K562 (cell line): ENCODE data around the gene CD164. TPM values are rescaled to one million over a fixed set of nuclear protein-coding genes. Genes with fewer than 3 reads are reported as not detected.
A peak's percentile ranks its signal among the peaks of the same experiment; 100 is the strongest.

Source experiments
- BCOR ChIP-seq: fragments of 450-650 bp; IDR thresholded peaks from 2 replicates; pipeline ENCODE4 v1.6.1; 2016
- CBFA2T3 ChIP-seq: fragments of 450-650 bp; IDR thresholded peaks from 2 replicates; pipeline ENCODE4 v1.6.1; 2017
- EWSR1 ChIP-seq: fragments of 450-650 bp; IDR thresholded peaks from 2 replicates; pipeline ENCODE4 v1.6.1; 2018; ENCODE audit warnings: borderline replicate concordance, mild to moderate bottlenecking, low read depth, moderate library complexity; ENCODE audit not compliant: partially characterized antibody
- HOXB6 ChIP-seq: fragments of 250-450 bp; sonication (Bioruptor Pico); IDR thresholded peaks from 2 replicates; pipeline ENCODE4 v1.5.1; 2022; ENCODE audit warnings: mild to moderate bottlenecking, borderline replicate concordance
- LCOR ChIP-seq: sonication (generic); formaldehyde crosslinking; IDR thresholded peaks from 2 replicates; pipeline ENCODE4 v1.8.0; 2022; ENCODE audit warnings: mild to moderate bottlenecking, missing genetic modification reagents
- MECOM ChIP-seq: fragments of 250-450 bp; sonication (Bioruptor Pico); IDR thresholded peaks from 2 replicates; pipeline ENCODE4 v1.8.0; 2022; ENCODE audit warnings: inconsistent platforms
- MTA2 ChIP-seq: fragments of 450-650 bp; IDR thresholded peaks from 2 replicates; pipeline ENCODE4 v1.6.1; 2016; ENCODE audit warnings: low read depth
- NCOR1 ChIP-seq: fragments of 450-650 bp; IDR thresholded peaks from 2 replicates; pipeline ENCODE4 v1.6.1; 2016; ENCODE audit warnings: mild to moderate bottlenecking, moderate library complexity
- NR2C1 ChIP-seq, 2 experiments: fragments of 450-650 bp; IDR thresholded peaks; 2 replicates each; pipeline ENCODE4 v1.6.1; 2017; ENCODE audit warnings: mild to moderate bottlenecking in 2 of 2, antibody characterized with exemption in 1 of 2, inconsistent platforms in 1 of 2, missing compliant biosample characterization in 1 of 2, missing genetic modification characterization in 1 of 2
- RFX7 ChIP-seq: fragments of 250-450 bp; sonication (Bioruptor Pico); IDR thresholded peaks from 2 replicates; pipeline ENCODE4 v1.5.1; 2021; ENCODE audit warnings: mild to moderate bottlenecking
- SMAD4 ChIP-seq: fragments of 250-450 bp; sonication (Bioruptor Pico); conservative IDR thresholded peaks from 2 replicates; pipeline ENCODE4 v1.8.0; 2021; ENCODE audit warnings: inconsistent platforms, mild to moderate bottlenecking, moderate library complexity
- SOX6 ChIP-seq: fragments of 450-650 bp; IDR thresholded peaks from 2 replicates; pipeline ENCODE4 v1.6.1; 2014; ENCODE audit warnings: mild to moderate bottlenecking
- TEAD4 ChIP-seq, 2 experiments: sonication (generic) in 1 of 2; formaldehyde crosslinking in 1 of 2; IDR thresholded peaks; 2 replicates each; pipeline versions ENCODE4 v1.6.1 to v1.8.0; 2012 to 2022; ENCODE audit warnings: borderline replicate concordance in 1 of 2, inconsistent platforms in 1 of 2, low read length in 1 of 2, mild to moderate bottlenecking in 1 of 2, missing genetic modification reagents in 1 of 2
- ZFP36 ChIP-seq: fragments of 150-350 bp; IDR thresholded peaks from 2 replicates; pipeline ENCODE4 v1.6.1; 2018; ENCODE audit warnings: low read length, low read depth; ENCODE audit not compliant: partially characterized antibody
- ZNF232 ChIP-seq: sonication (generic); formaldehyde crosslinking; IDR thresholded peaks from 2 replicates; pipeline ENCODE4 v1.8.0; 2022; ENCODE audit warnings: mild to moderate bottlenecking, missing genetic modification reagents
- ZNF239 ChIP-seq: fragments of 250-450 bp; sonication (Bioruptor Pico); IDR thresholded peaks from 2 replicates; pipeline ENCODE4 v1.4.0; 2020; ENCODE audit warnings: mild to moderate bottlenecking
- ZNF445 ChIP-seq: fragments of 250-450 bp; sonication (Bioruptor Pico); IDR thresholded peaks from 2 replicates; pipeline ENCODE4 v1.4.0; 2020; ENCODE audit warnings: low read depth, mild to moderate bottlenecking, moderate library complexity
- ZNF766 ChIP-seq: fragments of 200-800 bp; sonication (Bioruptor generic); conservative IDR thresholded peaks from 2 replicates; pipeline ENCODE4 v1.6.1; 2016; ENCODE audit warnings: missing genetic modification characterization, missing compliant biosample characterization
- polyA plus RNA-seq, 8 experiments: library from polyadenylated mRNA; depleted of rRNA in 4 of 8; stranded (reverse) in 5 of 8; unstranded in 3 of 8; fragments of >200 nt; fragmentation: Nextera tagmentation in 2 of 8; fragmentation: Illumina TruSeq in 1 of 8; extraction: Ambion mirVana in 2 of 8; extraction: Trizol in 1 of 8; gene quantifications; 2 replicates each; pipeline versions ENCODE4 v1.2.1 to v1.2.3, GENCODE V29; 2011 to 2014; ENCODE audit warnings: inconsistent platforms in 1 of 8, missing spikeins in 1 of 8
- total RNA-seq, 7 experiments: library from RNA; depleted of rRNA in 6 of 7; stranded (reverse); fragments of >200 nt in 6 of 7; fragmentation: Illumina TruSeq in 2 of 7; extraction: Trizol in 2 of 7; gene quantifications; 2 replicates each; pipeline versions ENCODE4 v1.2.1 to v1.2.3, GENCODE V29; 2011 to 2021; ENCODE audit warnings: low replicate concordance in 1 of 7
- TF ChIP-seq, protein P1 (sequence below): IDR thresholded peaks from 2 replicates; pipeline ENCODE4 v1.6.1; 2014; ENCODE audit warnings: antibody characterized with exemption
- TF ChIP-seq, protein P2 (sequence below): fragments of 450-650 bp; IDR thresholded peaks from 2 replicates; pipeline ENCODE4 v1.6.1; 2017; ENCODE audit warnings: antibody characterized with exemption, mild to moderate bottlenecking
- TF ChIP-seq, protein P3 (sequence below): sonication (generic); formaldehyde crosslinking; IDR thresholded peaks from 2 replicates; pipeline ENCODE4 v1.8.0; 2022; ENCODE audit warnings: mild to moderate bottlenecking, missing genetic modification reagents

Gene CD164
- total and polyA plus RNA-seq, 9 of the 15 experiments (the other 6 are each of a cell fraction or from before 2014, with no cell fraction given), result 79.5 to 317 (median 165) TPM

DNA sequence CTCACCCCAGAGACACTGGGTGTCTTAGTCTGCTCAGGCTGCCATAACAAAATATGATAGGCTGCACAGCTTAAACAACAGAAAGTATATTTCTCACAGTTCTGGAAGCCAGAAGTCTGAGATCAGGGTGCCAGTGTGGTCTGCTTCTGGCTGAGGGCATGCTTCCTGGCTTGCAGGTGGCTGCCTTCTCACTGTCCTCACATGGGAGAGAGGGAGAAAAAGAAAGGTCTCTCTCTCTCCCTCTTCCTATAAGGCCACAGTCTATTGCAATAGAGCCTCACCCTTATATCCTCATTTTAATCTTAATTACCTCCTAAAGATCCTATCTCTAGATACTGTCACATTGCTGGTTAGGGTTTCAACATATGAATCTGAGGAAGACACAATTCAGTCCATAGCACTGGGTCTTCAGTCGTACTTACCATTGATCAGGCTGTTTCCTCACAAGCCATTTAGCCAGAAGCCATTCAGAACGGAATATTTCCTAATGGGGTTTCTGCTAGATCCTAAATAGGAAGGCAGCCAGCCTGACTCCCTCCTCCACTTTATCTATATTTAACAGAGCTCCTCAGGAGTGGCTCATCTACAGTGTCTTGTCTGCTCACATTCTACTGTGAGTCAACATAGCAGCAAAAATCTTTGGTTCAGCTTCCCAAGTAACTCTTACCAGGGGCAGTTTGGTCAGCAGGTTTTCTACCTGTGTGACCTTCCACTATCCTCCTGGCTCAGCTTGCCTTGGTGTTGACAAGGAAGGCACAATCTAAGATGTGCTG is 42.2 kb downstream of the CD164 start (continued):
- TF ChIP-seq, protein P1, sequence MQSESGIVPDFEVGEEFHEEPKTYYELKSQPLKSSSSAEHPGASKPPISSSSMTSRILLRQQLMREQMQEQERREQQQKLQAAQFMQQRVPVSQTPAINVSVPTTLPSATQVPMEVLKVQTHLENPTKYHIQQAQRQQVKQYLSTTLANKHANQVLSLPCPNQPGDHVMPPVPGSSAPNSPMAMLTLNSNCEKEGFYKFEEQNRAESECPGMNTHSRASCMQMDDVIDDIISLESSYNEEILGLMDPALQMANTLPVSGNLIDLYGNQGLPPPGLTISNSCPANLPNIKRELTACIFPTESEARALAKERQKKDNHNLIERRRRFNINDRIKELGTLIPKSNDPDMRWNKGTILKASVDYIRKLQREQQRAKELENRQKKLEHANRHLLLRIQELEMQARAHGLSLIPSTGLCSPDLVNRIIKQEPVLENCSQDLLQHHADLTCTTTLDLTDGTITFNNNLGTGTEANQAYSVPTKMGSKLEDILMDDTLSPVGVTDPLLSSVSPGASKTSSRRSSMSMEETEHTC, result no peak
- TF ChIP-seq ZFP36 (peak; percentile 9), TEAD4 (IDR thresholded peaks at IDR 0.05; ENCODE audit: low read length) (peak; percentile 76), TEAD4 (CRISPR knock-in tag; IDR thresholded peaks at IDR 0.05; ENCODE audit: borderline replicate concordance) (no peak), MECOM (CRISPR knock-in tag) (peak; percentile 96), RFX7 (CRISPR knock-in tag) (no peak), MTA2 (peak; percentile 50), HOXB6 (no peak), SMAD4 (CRISPR knock-in tag) (peak; percentile 66), ZNF239 (CRISPR knock-in tag) (no peak), ZNF766 (CRISPR knock-in tag) (peak; percentile 60; the same call in 1 of the 2 replicates), EWSR1 (no peak), ZNF445 (CRISPR knock-in tag) (no peak), LCOR (CRISPR knock-in tag) (peak; percentile 41; the same call in 1 of the 2 replicates), SOX6 (peak; percentile 48; the same call in 1 of the 2 replicates), ZNF232 (CRISPR knock-in tag) (peak; percentile 94; the same call in 1 of the 2 replicates), BCOR (no peak), CBFA2T3 (peak; percentile 86), NR2C1 (IDR thresholded peaks at IDR 0.05) (0 out of 2 replicates have a peak, but pooled peaks have one; percentile 17), NR2C1 (tag; IDR thresholded peaks at IDR 0.05) (no peak), NCOR1 (peak; percentile 70)
- TF ChIP-seq, protein P2, sequence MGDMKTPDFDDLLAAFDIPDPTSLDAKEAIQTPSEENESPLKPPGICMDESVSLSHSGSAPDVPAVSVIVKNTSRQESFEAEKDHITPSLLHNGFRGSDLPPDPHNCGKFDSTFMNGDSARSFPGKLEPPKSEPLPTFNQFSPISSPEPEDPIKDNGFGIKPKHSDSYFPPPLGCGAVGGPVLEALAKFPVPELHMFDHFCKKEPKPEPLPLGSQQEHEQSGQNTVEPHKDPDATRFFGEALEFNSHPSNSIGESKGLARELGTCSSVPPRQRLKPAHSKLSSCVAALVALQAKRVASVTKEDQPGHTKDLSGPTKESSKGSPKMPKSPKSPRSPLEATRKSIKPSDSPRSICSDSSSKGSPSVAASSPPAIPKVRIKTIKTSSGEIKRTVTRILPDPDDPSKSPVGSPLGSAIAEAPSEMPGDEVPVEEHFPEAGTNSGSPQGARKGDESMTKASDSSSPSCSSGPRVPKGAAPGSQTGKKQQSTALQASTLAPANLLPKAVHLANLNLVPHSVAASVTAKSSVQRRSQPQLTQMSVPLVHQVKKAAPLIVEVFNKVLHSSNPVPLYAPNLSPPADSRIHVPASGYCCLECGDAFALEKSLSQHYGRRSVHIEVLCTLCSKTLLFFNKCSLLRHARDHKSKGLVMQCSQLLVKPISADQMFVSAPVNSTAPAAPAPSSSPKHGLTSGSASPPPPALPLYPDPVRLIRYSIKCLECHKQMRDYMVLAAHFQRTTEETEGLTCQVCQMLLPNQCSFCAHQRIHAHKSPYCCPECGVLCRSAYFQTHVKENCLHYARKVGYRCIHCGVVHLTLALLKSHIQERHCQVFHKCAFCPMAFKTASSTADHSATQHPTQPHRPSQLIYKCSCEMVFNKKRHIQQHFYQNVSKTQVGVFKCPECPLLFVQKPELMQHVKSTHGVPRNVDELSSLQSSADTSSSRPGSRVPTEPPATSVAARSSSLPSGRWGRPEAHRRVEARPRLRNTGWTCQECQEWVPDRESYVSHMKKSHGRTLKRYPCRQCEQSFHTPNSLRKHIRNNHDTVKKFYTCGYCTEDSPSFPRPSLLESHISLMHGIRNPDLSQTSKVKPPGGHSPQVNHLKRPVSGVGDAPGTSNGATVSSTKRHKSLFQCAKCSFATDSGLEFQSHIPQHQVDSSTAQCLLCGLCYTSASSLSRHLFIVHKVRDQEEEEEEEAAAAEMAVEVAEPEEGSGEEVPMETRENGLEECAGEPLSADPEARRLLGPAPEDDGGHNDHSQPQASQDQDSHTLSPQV, result peak; percentile 69; the same call in 1 of the 2 replicates
- TF ChIP-seq, protein P3, sequence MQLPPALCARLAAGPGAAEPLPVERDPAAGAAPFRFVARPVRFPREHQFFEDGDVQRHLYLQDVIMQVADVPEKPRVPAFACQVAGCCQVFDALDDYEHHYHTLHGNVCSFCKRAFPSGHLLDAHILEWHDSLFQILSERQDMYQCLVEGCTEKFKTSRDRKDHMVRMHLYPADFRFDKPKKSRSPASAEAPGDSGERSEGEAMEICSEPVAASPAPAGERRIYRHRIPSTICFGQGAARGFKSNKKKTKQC (CRISPR knock-in tag), result no peak
